Skeletal muscle cell (primary cell): Measurements from ENCODE around the gene CLPSL2.

Source experiments
- DNase-seq: peaks from one replicate; pipeline ENCODE4 v3.0.0-alpha.2; 2010; ENCODE audit warnings: low read depth
- H3K4me3 ChIP-seq: 2 replicates; pipeline ENCODE4 v1.5.1; 2011; ENCODE audit warnings: low read depth, mild to moderate bottlenecking, control low read depth, low read length, moderate library complexity

CLPSL2 gene

DNA sequence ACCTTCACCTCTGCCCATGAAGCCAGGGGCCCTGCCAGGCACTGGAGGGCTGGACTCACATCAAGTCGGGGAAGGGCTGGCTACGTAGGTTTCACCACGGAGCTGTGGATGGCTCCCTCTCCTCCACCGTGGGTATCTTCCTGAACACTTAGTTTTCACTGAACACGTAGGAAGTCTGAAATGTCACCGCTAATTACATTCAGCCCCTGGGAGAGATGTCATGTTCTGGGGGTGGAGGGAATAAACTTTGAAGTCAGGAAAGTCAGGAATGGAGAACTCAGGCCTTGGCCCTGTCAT is 35.2 kb downstream of the CLPSL2 start:
- H3K4me3 ChIP-seq: no peak overlapping the region
- DNase-seq: no peak

DNA sequence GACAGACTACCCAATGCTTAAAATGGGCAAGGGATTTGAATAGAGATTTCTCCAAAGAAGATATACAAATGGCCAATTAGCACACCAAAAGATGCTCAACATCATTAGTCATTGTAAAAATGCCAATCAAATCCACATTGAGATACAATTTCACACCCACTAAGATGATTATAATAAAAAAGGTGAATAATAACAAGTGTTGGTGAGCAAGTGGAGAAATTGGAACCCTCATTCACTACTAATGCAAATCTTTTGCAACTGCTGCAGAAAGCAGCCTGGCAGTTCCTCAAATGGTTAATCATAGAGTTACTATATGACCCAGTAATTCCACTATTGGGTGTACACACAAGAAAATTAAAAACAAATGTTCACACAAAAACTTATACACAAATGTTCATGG is 41.1 kb downstream of the CLPSL2 start:
- H3K4me3 ChIP-seq: no peak overlapping the region
- no peak for DNase-seq

DNA sequence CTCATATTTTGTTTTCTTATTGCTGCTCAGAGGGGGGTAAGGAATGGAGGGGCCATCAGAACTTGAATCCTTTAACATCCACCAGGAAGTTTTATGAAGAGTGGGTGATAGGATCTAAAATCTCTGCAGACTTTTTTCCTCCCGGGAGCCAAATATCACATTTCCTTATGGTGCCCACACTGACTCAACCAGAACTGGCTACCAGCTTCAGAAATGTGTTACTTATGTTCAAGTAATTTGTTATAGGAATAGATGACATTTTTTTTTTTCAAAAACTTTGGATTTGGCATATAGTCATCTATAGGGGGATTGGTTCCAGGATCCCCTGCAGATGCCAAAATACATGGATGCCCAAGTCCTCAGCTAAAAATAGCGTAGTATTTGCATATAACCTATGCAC is 47.2 kb downstream of the CLPSL2 start:
- H3K4me3 ChIP-seq: no peak overlapping the region
- DNase-seq: no peak

DNA sequence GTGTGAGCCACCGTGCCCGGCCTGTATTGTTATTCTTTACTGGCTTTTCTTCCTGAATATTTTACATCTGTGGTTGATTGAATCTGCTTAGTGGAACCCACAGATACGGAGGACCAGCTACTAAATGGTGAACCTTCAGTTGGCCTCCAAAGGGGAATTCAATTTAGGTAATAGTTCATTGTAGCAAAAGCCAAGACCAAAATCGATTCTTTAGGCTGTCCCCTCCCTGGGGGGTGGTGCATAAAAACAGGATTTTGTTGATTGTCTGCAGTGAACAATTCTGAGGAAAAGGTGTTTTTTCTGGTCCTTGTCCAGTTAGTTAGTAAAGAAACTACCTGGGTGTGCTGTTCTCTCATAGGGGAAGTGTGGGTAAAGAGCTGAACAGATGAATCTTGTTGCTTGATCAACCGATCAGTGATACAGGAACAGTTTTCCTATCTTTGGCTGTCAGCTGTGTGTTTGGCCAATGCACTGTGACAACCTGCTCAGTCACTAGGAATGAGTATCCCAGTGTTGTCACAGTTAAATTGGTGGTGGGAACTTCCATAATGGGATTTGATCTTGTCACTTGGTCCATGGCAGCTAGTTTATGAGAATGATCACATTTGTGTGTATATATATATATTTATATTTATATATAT is 48.3 kb downstream of the CLPSL2 start:
- no peak overlapping the region for H3K4me3 ChIP-seq

More for the DNA sequence above, 48.3 kb downstream of the CLPSL2 start:
- no peak for DNase-seq
